ENCODE measurements around the gene IRS2. TPM values are rescaled to one million over a fixed set of nuclear protein-coding genes. Genes with fewer than 3 reads are reported as not detected.

IRS2 gene
- total RNA-seq, 1 experiment from 2014 or later: 2.2 TPM

DNA sequence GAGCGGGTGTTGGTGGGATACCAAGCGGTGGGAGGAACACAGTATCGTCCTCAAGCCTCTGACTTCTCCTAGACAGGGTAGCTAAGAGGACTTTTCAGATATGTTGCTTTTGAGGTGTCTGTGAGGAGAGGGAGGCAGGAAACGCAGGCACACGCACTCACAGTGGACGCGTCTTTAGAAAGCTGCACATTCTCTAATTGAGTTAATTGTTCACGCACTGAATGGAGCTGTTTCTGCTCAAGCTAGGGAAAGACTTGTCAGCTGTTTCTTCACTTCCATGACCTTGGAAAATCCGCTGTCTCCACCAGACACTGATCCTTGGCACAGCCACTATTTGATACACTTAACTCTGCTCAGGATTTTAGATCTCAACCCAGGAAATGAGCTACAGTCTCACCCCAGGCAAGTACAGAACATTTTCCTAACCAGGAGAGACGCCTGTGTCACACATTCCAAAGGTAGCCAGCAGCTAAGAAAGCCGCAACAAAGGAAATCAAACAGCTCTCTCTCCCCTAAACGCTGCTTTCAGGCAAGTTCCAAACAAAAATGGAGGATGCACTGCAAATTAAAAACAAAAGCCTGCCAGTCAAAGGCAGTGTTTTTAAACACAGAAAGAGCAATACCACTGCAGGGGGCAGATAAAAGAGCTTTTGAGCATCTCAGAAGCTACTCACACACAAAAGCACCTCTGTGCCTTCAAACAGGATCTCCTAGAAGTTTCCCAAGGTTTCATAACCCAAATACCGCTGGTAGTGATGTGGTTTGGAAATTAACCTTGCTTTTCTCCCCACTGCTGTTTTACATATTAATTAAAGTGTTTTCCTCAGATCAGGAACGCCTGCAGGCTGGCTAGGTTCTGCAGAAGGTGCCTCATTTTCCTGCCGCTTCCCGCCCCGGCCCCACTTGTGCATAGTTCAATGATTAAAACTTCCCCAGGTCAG, 57.3 kb downstream of the IRS2 start:
- H3K4me1 ChIP-seq: peaks cover 6% of the 10 kb centered on the region
- no peak overlapping the region for H3K27ac ChIP-seq

DNA sequence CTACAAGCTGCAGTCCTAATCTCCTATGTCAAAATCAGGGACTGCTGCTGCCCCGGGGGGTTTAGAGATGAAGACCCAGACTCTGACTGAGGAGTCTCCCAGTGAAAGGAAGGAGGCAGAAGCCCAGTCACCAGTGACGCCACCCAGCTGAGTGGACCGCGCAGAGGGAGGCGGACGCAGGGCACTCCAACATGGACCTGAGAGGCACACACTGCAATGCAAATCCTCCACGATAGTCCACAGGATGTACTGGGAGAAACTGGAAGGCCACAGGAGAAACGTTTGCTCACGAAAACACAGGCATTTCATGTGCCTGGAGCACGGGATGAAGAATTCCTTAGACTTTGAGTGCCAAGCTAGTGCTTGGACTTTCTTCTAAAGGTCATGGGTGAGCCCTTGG, 58.3 kb downstream of the IRS2 start:
- Histone ChIP-seq H3K36me3 (no peaks in the 10 kb centered on the region), H3K4me1 (peaks cover 3% of the 10 kb centered on the region; the same call in 1 of the 2 replicates), H3K9me3 (replicated peaks) (no peaks in the 10 kb centered on the region), H3K4me3 (no peak overlapping the region), H3K27ac (no peak overlapping the region), H3K27me3 (no peaks in the 10 kb centered on the region)
- DNase-seq: no peak

More for the DNA sequence above, 57.3 kb downstream of the IRS2 start:
- no peak for DNase-seq
- H3K4me3 ChIP-seq: no peak overlapping the region
- H3K9me3 ChIP-seq (replicated peaks): no peaks in the 10 kb centered on the region
- H3K27me3 ChIP-seq: no peaks in the 10 kb centered on the region
- no peaks in the 10 kb centered on the region for H3K36me3 ChIP-seq

DNA sequence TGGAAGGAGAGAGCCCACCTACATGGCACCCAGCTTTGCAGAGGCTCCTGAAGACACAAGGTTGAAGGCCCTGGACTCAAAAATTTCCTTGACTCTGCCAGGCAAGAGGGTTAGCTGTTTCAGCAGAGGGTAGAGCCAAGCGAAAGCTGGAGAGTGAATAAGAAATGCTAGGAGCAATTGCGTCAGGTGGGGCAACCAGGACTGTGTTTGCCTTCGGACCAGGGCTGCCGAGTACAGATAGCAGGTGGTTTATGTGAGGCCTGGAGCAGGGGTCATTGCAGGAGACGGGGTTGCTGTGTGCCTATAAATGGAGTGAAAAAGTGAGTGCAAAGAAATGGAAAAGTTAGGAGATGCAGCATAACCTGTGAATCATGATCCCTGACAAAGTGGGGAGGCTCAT, 59.1 kb downstream of the IRS2 start:
- no peak for DNase-seq
- no peak overlapping the region for H3K27ac ChIP-seq
- no peak overlapping the region for H3K4me3 ChIP-seq
- H3K27me3 ChIP-seq: no peaks in the 10 kb centered on the region
- no peaks in the 10 kb centered on the region for H3K9me3 ChIP-seq (replicated peaks)
- H3K4me1 ChIP-seq: peaks cover 3% of the 10 kb centered on the region; the same call in 1 of the 2 replicates
- no peaks in the 10 kb centered on the region for H3K36me3 ChIP-seq

DNA sequence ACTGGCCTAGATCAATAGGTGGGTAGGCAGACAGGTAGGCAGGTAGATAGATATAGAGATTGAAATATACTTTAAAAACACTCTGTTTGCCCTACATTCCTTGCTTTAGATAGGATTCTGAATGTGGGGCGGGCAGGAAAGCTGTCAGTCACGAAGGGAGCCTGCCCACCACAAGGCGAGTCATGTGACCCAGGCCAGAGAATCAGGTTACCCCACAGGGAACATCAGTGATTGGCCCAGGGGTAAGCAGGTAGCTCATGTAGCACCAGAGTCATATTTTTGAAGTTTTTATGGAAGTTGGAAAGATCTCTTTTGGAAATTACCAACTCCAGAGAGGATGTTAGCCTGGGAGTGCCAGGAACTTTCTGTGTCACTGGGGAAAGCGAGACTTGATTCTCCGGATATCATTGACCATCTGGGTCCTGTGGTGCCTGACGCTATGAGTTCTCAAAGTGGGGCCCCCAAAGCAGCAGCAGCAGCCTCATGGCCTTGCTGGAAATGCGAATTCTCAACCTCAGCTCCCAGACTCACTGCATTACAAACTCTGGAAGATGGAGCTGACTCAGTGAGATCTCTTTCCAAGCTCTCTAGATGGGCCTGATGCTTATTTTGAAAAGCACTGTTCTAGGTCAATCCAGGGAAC, 60.3 kb downstream of the IRS2 start:
- H3K27me3 ChIP-seq: no peaks in the 10 kb centered on the region

DNA sequence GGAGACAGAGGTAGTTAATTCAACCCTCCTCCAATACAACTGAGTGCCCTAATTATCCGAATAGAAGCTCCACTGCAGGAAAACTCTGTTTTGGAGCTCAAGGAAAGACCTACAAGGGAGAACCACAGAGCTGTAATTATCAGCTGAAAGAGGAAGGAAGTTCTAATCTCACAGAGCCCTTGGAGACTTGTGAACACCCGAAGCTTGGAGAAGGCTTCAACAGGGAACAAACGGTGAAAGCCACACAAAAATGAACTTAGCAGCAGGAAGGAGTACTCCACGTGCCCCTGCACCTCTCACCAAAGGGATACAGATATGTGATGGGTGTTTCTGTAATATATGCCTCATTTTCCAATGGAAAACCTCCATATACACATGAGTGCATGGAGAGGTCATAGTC, 61.1 kb downstream of the IRS2 start:
- Histone ChIP-seq H3K9me3 (replicated peaks) (no peaks in the 10 kb centered on the region), H3K4me3 (no peak overlapping the region), H3K36me3 (no peaks in the 10 kb centered on the region), H3K27ac (no peak overlapping the region), H3K4me1 (peaks cover 3% of the 10 kb centered on the region; the same call in 1 of the 2 replicates), H3K27me3 (no peaks in the 10 kb centered on the region)
- no peak for DNase-seq

More for the DNA sequence above, 60.3 kb downstream of the IRS2 start:
- no peaks in the 10 kb centered on the region for H3K9me3 ChIP-seq (replicated peaks)
- no peak overlapping the region for H3K27ac ChIP-seq
- no peaks in the 10 kb centered on the region for H3K36me3 ChIP-seq
- H3K4me3 ChIP-seq: no peak overlapping the region
- no peak for DNase-seq
- H3K4me1 ChIP-seq: peaks cover 3% of the 10 kb centered on the region; the same call in 1 of the 2 replicates

DNA sequence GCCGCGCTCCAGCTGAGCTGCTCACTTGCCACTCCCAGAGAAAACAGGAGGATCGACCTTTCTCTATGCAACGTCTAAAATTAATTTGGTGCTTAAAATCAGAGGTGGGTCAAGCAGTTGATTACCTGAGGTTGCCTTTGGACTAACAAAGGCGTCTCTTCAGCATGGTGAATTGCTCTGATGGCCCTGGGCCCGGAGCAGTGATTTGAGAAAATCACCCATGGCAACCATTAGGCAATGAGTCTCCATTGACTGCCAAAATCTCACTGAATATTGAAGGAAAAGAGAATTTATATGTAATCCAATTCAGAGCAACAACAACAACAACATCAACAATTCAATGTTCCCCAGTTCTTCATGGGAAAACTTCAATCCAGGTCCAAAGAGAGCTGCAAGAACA, 61.8 kb downstream of the IRS2 start:
- DNase-seq: no peak
- Histone ChIP-seq H3K27me3 (no peaks in the 10 kb centered on the region), H3K27ac (no peak overlapping the region), H3K9me3 (replicated peaks) (no peaks in the 10 kb centered on the region), H3K36me3 (no peaks in the 10 kb centered on the region), H3K4me1 (peaks cover 3% of the 10 kb centered on the region; the same call in 1 of the 2 replicates), H3K4me3 (no peak overlapping the region)

DNA sequence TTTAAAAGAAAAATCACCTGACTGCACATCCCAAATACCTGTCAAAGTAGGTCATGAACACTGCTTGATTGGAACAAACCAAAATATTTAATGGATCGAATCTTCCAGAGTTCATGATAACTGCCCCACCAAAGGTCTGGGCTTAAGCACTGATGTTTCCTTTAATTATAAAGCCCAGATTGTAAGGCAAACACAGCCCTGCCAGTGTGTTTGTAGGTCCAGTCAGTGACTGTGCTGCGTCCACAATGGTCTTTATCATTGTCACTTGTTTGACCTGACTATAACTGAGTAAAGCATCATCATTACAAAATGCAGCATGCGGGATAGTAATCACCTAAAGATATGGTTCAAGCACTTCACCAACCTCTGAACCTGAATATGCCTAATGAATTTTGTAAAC, 63.3 kb downstream of the IRS2 start:
- H3K36me3 ChIP-seq: no peaks in the 10 kb centered on the region
- no peak overlapping the region for H3K27ac ChIP-seq
- no peaks in the 10 kb centered on the region for H3K9me3 ChIP-seq (replicated peaks)
- H3K27me3 ChIP-seq: no peaks in the 10 kb centered on the region
- peaks cover 3% of the 10 kb centered on the region; the same call in 1 of the 2 replicates for H3K4me1 ChIP-seq
- H3K4me3 ChIP-seq: no peak overlapping the region
- DNase-seq: no peak

DNA sequence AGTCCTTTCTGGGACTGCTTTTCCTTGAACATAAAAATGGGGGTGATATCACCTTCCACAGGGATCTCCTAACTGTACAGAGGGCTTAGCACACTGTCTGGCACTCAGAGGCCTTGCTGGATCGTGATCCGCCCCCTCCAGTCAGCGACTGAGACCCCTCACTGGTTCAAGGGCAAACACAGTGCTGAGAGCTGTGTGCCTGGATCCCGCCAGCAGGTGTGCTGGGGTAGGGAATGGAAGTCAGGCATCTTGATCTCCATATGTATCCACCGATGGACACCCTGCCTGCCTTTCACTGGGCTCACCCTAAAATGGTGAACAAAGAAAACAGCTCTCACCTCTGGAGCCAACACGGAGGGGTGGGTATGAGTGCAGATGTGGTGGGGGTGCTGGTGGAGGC, 64.3 kb downstream of the IRS2 start:
- Histone ChIP-seq H3K36me3 (no peaks in the 10 kb centered on the region), H3K27me3 (no peaks in the 10 kb centered on the region), H3K4me3 (no peak overlapping the region), H3K9me3 (replicated peaks) (no peaks in the 10 kb centered on the region), H3K27ac (no peak overlapping the region), H3K4me1 (peaks cover 2% of the 10 kb centered on the region; the same call in 1 of the 2 replicates)
- DNase-seq: no peak

DNA sequence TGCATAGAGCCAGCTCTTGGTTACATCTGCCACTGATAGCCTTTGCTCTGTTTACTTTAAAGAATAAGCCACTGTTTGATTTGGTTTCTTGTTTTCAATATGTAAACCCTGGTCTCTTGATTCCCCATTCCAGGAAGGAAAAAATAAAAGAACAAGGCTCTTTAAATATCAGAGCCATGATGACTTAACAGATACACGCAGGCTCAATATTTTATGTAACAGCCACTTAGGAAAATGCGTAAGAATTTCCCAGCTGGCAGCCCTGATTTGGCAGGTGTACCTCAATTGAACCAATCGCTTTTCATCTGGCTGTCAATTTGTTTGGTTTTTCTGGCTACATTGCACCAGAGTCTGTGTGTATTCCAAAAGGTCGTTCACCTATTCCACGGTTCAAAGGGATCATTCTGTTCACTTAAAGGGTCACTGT, 65.6 kb downstream of the IRS2 start:
- no peaks in the 10 kb centered on the region for H3K27me3 ChIP-seq
- no peaks in the 10 kb centered on the region for H3K36me3 ChIP-seq
- H3K4me1 ChIP-seq: no peaks in the 10 kb centered on the region
- DNase-seq: no peak
- H3K4me3 ChIP-seq: no peak overlapping the region
- no peaks in the 10 kb centered on the region for H3K9me3 ChIP-seq (replicated peaks)
- no peak overlapping the region for H3K27ac ChIP-seq

DNA sequence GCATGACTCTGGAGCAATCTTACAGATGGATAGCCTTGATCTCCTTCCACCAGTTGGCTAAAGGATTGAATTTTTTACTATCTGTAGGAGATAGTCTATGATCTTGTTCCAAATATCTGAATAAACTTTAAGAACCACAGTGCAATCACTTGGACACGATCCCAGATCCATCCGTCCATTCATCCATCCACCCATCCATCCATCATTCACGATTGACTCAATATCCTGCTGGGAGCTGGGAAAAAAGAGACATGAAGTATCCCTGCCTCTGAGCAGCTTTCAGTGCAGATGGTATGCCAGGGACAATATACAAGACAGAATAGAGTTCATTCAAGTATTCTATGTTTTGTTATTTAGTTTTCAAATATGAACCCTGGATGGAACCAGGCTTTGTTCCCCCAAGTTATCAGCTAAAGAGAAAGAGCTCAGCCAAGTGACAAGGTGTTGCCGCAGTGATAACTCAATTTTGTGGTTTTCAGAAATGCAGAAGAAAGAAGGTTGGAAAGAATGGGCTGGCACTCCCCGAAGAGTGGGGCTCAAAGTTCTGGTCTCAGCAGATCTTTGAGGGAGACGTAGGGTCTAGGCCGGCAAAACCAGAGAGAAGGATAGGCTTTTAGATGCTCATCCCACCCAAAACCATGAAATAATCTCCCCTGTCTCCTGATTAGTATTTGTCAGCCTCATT, 66.3 kb downstream of the IRS2 start:
- H3K27me3 ChIP-seq: no peaks in the 10 kb centered on the region
- no peak for DNase-seq
- no peaks in the 10 kb centered on the region for H3K9me3 ChIP-seq (replicated peaks)
- no peaks in the 10 kb centered on the region for H3K4me1 ChIP-seq
- H3K27ac ChIP-seq: no peak overlapping the region
- no peak overlapping the region for H3K4me3 ChIP-seq
- H3K36me3 ChIP-seq: no peaks in the 10 kb centered on the region

DNA sequence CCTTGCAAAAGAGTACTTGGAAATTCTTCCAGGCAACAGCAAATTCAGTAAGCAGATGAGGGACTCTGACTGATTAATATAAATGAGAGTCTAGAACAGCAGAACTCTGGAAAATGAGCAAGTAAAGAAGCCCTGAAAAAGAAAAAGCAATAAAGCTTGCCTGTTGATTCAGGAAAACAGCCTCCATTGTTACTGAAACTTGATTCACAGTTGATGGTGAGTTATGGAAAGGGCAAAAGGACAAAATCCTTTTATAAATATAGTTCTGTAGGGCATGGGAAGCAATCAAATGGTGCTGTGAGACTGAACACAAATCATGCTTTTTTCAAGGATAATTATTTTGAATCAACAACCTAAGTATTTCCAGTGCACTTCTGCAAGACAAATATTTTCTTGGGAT, 67.7 kb downstream of the IRS2 start:
- H3K27ac ChIP-seq: no peak overlapping the region
- no peaks in the 10 kb centered on the region for H3K9me3 ChIP-seq (replicated peaks)
- H3K27me3 ChIP-seq: no peaks in the 10 kb centered on the region
- H3K36me3 ChIP-seq: no peaks in the 10 kb centered on the region
- H3K4me1 ChIP-seq: no peaks in the 10 kb centered on the region
- DNase-seq: no peak
- no peak overlapping the region for H3K4me3 ChIP-seq

DNA sequence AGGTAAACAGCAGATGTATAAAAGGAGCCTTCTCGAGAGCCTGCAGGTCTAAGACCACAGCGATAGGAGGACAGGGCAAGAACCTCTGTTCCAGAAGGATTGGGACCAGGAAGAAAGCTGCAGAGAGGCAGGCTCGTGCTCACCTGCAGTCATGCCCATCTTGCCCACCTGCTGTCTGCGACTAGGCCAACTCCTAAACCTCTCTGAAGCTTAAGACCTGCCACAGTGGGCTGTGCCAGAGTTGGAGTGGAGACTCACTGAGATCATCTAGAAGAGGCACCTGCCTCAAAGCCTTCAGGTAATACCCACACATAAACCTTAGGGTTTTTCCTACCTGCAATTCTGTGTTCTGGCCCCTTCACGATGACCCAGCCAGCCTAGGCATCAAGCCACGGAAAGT, 68.7 kb downstream of the IRS2 start:
- DNase-seq: no peak
- Histone ChIP-seq H3K4me3 (no peak overlapping the region), H3K36me3 (no peaks in the 10 kb centered on the region), H3K27ac (no peak overlapping the region), H3K4me1 (no peaks in the 10 kb centered on the region), H3K9me3 (replicated peaks) (no peaks in the 10 kb centered on the region), H3K27me3 (no peaks in the 10 kb centered on the region)

DNA sequence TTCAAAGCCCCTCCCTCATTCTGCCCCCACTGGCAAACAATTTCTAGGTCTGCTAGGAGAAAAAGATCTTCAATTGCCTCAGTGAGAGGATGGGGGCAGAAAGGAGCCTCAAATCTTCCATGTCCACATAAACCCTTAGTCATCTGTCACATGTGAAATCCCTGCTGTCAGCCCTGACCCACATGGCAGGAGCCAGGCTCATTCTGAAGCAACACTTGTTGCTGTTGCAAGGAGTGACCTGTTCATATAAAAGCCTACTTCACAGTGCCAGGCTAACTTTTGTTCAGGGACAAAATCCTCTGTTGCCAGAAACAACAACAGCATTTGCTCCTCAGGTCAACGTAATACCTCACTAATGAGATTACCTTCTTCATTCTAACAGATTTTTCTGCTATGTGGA, 70.5 kb downstream of the IRS2 start:
- no peak overlapping the region for H3K27ac ChIP-seq
- no peaks in the 10 kb centered on the region for H3K4me1 ChIP-seq
- H3K27me3 ChIP-seq: no peaks in the 10 kb centered on the region
- H3K36me3 ChIP-seq: no peaks in the 10 kb centered on the region
- no peaks in the 10 kb centered on the region for H3K9me3 ChIP-seq (replicated peaks)
- DNase-seq: no peak
- no peak overlapping the region for H3K4me3 ChIP-seq

DNA sequence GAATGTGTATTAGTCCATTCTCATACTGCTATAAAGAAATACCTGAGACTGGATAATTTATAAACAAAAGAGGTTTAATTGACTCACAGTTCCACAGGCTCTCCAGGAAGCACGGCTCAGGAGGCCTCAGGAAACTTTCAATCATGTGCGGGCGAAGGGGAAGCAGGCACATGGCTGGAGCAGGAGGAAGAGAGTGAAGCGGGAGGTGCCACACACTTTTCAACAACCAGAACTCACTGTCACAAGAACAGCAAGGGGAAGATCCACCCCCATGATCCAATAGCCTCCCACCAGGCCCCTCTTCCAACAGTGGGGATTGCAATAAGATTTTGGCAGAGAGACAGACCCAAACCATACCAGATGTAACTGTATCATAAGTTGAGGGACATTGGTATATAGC, 72.7 kb downstream of the IRS2 start:
- no peaks in the 10 kb centered on the region for H3K4me1 ChIP-seq
- no peaks in the 10 kb centered on the region for H3K36me3 ChIP-seq
- H3K27ac ChIP-seq: no peak overlapping the region
- H3K27me3 ChIP-seq: no peaks in the 10 kb centered on the region
- no peaks in the 10 kb centered on the region for H3K9me3 ChIP-seq (replicated peaks)
- H3K4me3 ChIP-seq: no peak overlapping the region
- DNase-seq: no peak
